Inflammatory macrophage treated with lipopolysaccharide for 4 hours (primary cell): ENCODE data around the gene CNNM3.

ENCODE experiments used
- DNase-seq: peaks from one replicate; pipeline ENCODE4 v3.0.0-alpha.2; 2020

The CNNM3 gene

GRCh38 chr2:96880891-96881273, 64.8 kb downstream of the CNNM3 start:
- no peak for DNase-seq

GRCh38 chr2:96881349-96882195, 65.5 kb downstream of the CNNM3 start:
- no peak for DNase-seq

GRCh38 chr2:96882230-96882629, 66.2 kb downstream of the CNNM3 start:
- no peak for DNase-seq

GRCh38 chr2:96882906-96883305, 66.8 kb downstream of the CNNM3 start:
- DNase-seq, result no peak

GRCh38 chr2:96883306-96883705, 67.2 kb downstream of the CNNM3 start:
- DNase-seq, result no peak
